H1 (cell line): Measurements from ENCODE around the gene EGFR. TPM values are rescaled to one million over a fixed set of nuclear protein-coding genes. Genes with fewer than 3 reads are reported as not detected.

Experiments used
- ASH2L ChIP-seq: fragments of 200-600, 300-600 bp; sonication (generic); IDR thresholded peaks from one replicate; pipeline ENCODE4 v1.7.1; 2017; ENCODE audit warnings: low read length
- ATF2 ChIP-seq: IDR thresholded peaks from 2 replicates; pipeline ENCODE4 v1.6.1; 2012; ENCODE audit warnings: low read length, inconsistent platforms
- SIN3A ChIP-seq, 2 experiments: IDR thresholded peaks in 1 of 2; conservative IDR thresholded peaks in 1 of 2; 2 replicates each; pipeline ENCODE4 v1.6.1; 2011 to 2012; ENCODE audit warnings: low read length in 2 of 2, improper control_type of control experiment in 1 of 2, low read depth in 1 of 2, mild to moderate bottlenecking in 1 of 2
- SP4 ChIP-seq: IDR thresholded peaks from 2 replicates; pipeline ENCODE4 v1.6.1; 2012; ENCODE audit warnings: low read length, inconsistent platforms
- polyA plus RNA-seq, 7 experiments: library from polyadenylated mRNA; depleted of rRNA in 3 of 7; stranded (reverse) in 5 of 7; unstranded in 2 of 7; fragments of >200 nt in 5 of 7; fragments of 200-250 nt in 2 of 7; gene quantifications; 1 replicate in 5 of 7; 2 replicates in 1 of 7; 4 replicates in 1 of 7; pipeline versions ENCODE4 v1.2.1 to v1.2.3, GENCODE V29; 2011 to 2013; ENCODE audit warnings: missing spikeins in 2 of 7, mixed read lengths in 2 of 7
- total RNA-seq: library from RNA; stranded (reverse); fragmentation: NEBNext Ultra II Directional; extraction: Animal tissue kit (Norgen Biotek cat#: 25700); gene quantifications from 2 replicates; pipeline ENCODE4 v1.2.1, GENCODE V29; 2021

The EGFR gene
- total and polyA plus RNA-seq, 2 of the 8 experiments (the other 6 are each of a cell fraction or from before 2014, with no cell fraction given): 1.9 to 5.8 TPM

- TF ChIP-seq ATF2 (no peak), SIN3A (conservative IDR thresholded peaks at IDR 0.05 in 1 of 2, IDR thresholded peaks at IDR 0.05 in 1 of 2; ENCODE audit: low read depth in 1 of 2, low read length in 2 of 2) (no peak), ASH2L (no peak), SP4 (no peak)
Measured at GRCh38 chr7:55028011-55028410, 9.2 kb downstream of the EGFR start (continued).
